PC-3 (cell line): ENCODE results near the gene DOCK8. TPM values are rescaled to one million over a fixed set of nuclear protein-coding genes. Genes with fewer than 3 reads are reported as not detected.

Source experiments
- ATAC-seq: fragments of 200-7000 bp; cut with Tn5 transposase; 2 replicates; pipeline ENCODE4 v1.9.1; 2020; ENCODE audit warnings: mild to moderate bottlenecking, moderate library complexity
- BruUV-seq: library from RNA; stranded (reverse); fragments of 400-500 nt; replicated peaks from 2 replicates; lab custom pipeline; 2021; lab: Mats Ljungman, UMichigan
- CTCF ChIA-PET: fragments of 300-600 bp; sonication (Branson Sonifier 250); formaldehyde crosslinking; loops from one replicate; lab custom pipeline; 2022; ENCODE audit warnings: antibody characterized with exemption; lab: Charles Lee
- POLR2A ChIA-PET: fragments of 300-600 bp; sonication (Branson Sonifier 250); formaldehyde crosslinking; loops from one replicate; lab custom pipeline; 2022; ENCODE audit warnings: antibody characterized with exemption; ENCODE audit not compliant: unreplicated experiment; lab: Charles Lee
- DNase-seq: peaks from one replicate; pipeline ENCODE4 v3.0.0-alpha.2; 2015
- H2AFZ ChIP-seq: fragments of 300-600 bp; sonication (generic); 2 replicates; pipeline ENCODE4 v1.6.0; 2016; ENCODE audit warnings: antibody characterized with exemption, low read length
- H3F3A ChIP-seq: fragments of 300-600 bp; sonication (generic); one replicate; pipeline ENCODE4 v1.6.0; 2017; ENCODE audit warnings: antibody characterized with exemption, low read length, control low read depth, mild to moderate bottlenecking; ENCODE audit not compliant: unreplicated experiment
- H3K27ac ChIP-seq: fragments of 300-600 bp; sonication (generic); 2 replicates; pipeline ENCODE4 v1.5.1; 2016; ENCODE audit warnings: mild to moderate bottlenecking, low read length
- H3K27me3 ChIP-seq: fragments of 300-600 bp; sonication (generic); 2 replicates; pipeline ENCODE4 v1.6.1; 2016; ENCODE audit warnings: low read length, mixed read lengths
- H3K36me3 ChIP-seq: fragments of 300-600 bp; sonication (generic); 2 replicates; pipeline ENCODE4 v1.6.1; 2016; ENCODE audit warnings: low read depth, mixed run types, low read length, mixed read lengths
- H3K4me1 ChIP-seq: fragments of 300-600 bp; sonication (generic); 2 replicates; pipeline ENCODE4 v1.5.1; 2016; ENCODE audit warnings: low read length; ENCODE audit not compliant: insufficient read depth
- H3K4me2 ChIP-seq: fragments of 300-600 bp; sonication (generic); 2 replicates; pipeline ENCODE4 v1.6.0; 2016; ENCODE audit warnings: low read length
- H3K4me3 ChIP-seq: fragments of 300-600 bp; sonication (generic); 2 replicates; pipeline ENCODE4 v1.5.1; 2016; ENCODE audit warnings: mild to moderate bottlenecking, low read length, mixed read lengths
- H3K79me2 ChIP-seq: fragments of 300-600 bp; sonication (generic); 2 replicates; pipeline ENCODE4 v1.6.1; 2017; ENCODE audit warnings: low read length, mixed read lengths
- H3K9ac ChIP-seq: fragments of 300-600 bp; sonication (generic); 2 replicates; pipeline ENCODE4 v1.6.0; 2016; ENCODE audit warnings: mild to moderate bottlenecking, low read length
- H3K9me2 ChIP-seq: fragments of 300-600 bp; sonication (generic); replicated peaks from 2 replicates; pipeline ENCODE4 v1.6.1; 2016; ENCODE audit warnings: mixed run types, low read length, mixed read lengths
- H3K9me3 ChIP-seq: fragments of 300-600 bp; sonication (generic); 2 replicates; pipeline ENCODE4 v1.6.1; 2016; ENCODE audit warnings: low read length, mixed read lengths
- H4K20me1 ChIP-seq: fragments of 300-600 bp; sonication (generic); 2 replicates; pipeline ENCODE4 v1.6.1; 2016; ENCODE audit warnings: low read length, mixed read lengths
- CTCF ChIP-seq: fragments of 300-600 bp; sonication (generic); conservative IDR thresholded peaks from 2 replicates; pipeline ENCODE4 v1.5.1; 2017; ENCODE audit warnings: antibody characterized with exemption, low read depth, mild to moderate bottlenecking, low read length
- EZH2 ChIP-seq: fragments of 300-600 bp; sonication (generic); IDR thresholded peaks from one replicate; pipeline ENCODE4 v1.6.1; 2017; ENCODE audit warnings: antibody characterized with exemption, mild to moderate bottlenecking, low read length; ENCODE audit not compliant: unreplicated experiment
- EZH2phosphoT487 ChIP-seq: fragments of 300-600 bp; sonication (generic); IDR thresholded peaks from 2 replicates; pipeline ENCODE4 v1.6.1; 2018; ENCODE audit warnings: mild to moderate bottlenecking, antibody characterized with exemption, low read length, borderline replicate concordance
- intact Hi-C: fragments of 100-400 bp; cut with micrococcal nuclease; formaldehyde crosslinking; loops from 2 replicates; pipeline ENCODE4 v1.9.0; 2023
- total RNA-seq: library from RNA; depleted of rRNA; stranded (reverse); fragments of >200 nt; gene quantifications from 2 replicates; pipeline ENCODE4 v1.2.3, GENCODE V29; 2014

Gene DOCK8
- total RNA-seq, 1 experiment from 2014 or later = 1.9 TPM

- H3K4me3 ChIP-seq = no peak overlapping the region
- no peaks in the 10 kb centered on the region for H3K9me3 ChIP-seq
- DNase-seq = peak; percentile 78
- H3K79me2 ChIP-seq = no peaks in the 10 kb centered on the region
- no peaks in the 10 kb centered on the region for H3F3A ChIP-seq
- no peak for TF ChIP-seq EZH2phosphoT487
- peak overlapping the region; percentile 22; the same call in 1 of the 2 replicates for H3K27ac ChIP-seq
- BruUV-seq = no TSS peak
- no peak overlapping the region for H2AFZ ChIP-seq
- no peaks in the 10 kb centered on the region for H3K9me2 ChIP-seq
- H3K9ac ChIP-seq = no peak overlapping the region
- H4K20me1 ChIP-seq = no peaks in the 10 kb centered on the region
- ChIA-PET POLR2A (no interaction called here), CTCF (no interaction called here)
- H3K4me2 ChIP-seq = peak overlapping the region; percentile 50
- H3K27me3 ChIP-seq = no peaks in the 10 kb centered on the region
- intact Hi-C loops = no loop called here
- H3K4me1 ChIP-seq = peaks cover 13% of the 10 kb centered on the region
- H3K36me3 ChIP-seq = no peaks in the 10 kb centered on the region
- ATAC-seq = peak; percentile 100
Measured at GRCh38 chr9:297104-297972, 82.7 kb downstream of the DOCK8 start.

- ATAC-seq (no peak), DNase-seq (no peak)
- H3K9me3 ChIP-seq = no peaks in the 10 kb centered on the region
- H4K20me1 ChIP-seq = no peaks in the 10 kb centered on the region
- no peaks in the 10 kb centered on the region for H3K27me3 ChIP-seq
- H3K9me2 ChIP-seq = no peaks in the 10 kb centered on the region
- H3K36me3 ChIP-seq = no peaks in the 10 kb centered on the region
- POLR2A ChIA-PET = no interaction called here
- H3F3A ChIP-seq = no peaks in the 10 kb centered on the region
- peaks cover 10% of the 10 kb centered on the region; the same call in 1 of the 2 replicates for H3K4me1 ChIP-seq
- H3K27ac ChIP-seq = no peak overlapping the region
- no peak overlapping the region for H3K4me3 ChIP-seq
- no peaks in the 10 kb centered on the region for H3K79me2 ChIP-seq
- no peak for TF ChIP-seq EZH2
- no peak for TF ChIP-seq CTCF
- TF ChIP-seq EZH2phosphoT487 = no peak
- no TSS peak for BruUV-seq
- no peak overlapping the region for H3K4me2 ChIP-seq
- CTCF ChIA-PET = no interaction called here
- no peak overlapping the region for H2AFZ ChIP-seq
- no peak overlapping the region for H3K9ac ChIP-seq
- intact Hi-C loops = no loop called here
Measured at GRCh38 chr9:303502-303901, 88.8 kb downstream of the DOCK8 start.

GRCh38 chr9:304106-304505, 89.4 kb downstream of the DOCK8 start:
- H3K9me2 ChIP-seq = no peaks in the 10 kb centered on the region
- BruUV-seq = no TSS peak
- H3K4me3 ChIP-seq = peak overlapping the region; percentile 58
- TF ChIP-seq EZH2phosphoT487 = no peak
- TF ChIP-seq EZH2 = no peak
- TF ChIP-seq CTCF = no peak
- no peaks in the 10 kb centered on the region for H4K20me1 ChIP-seq
- no peaks in the 10 kb centered on the region for H3K27me3 ChIP-seq
- no peaks in the 10 kb centered on the region for H3K36me3 ChIP-seq
- no peak for DNase-seq
- no peak overlapping the region for H3K9ac ChIP-seq
- H3K4me2 ChIP-seq = peak overlapping the region; percentile 71
- H3K9me3 ChIP-seq = no peaks in the 10 kb centered on the region
- H2AFZ ChIP-seq = peak overlapping the region; percentile 73
- H3F3A ChIP-seq = no peaks in the 10 kb centered on the region
- no peaks in the 10 kb centered on the region for H3K79me2 ChIP-seq
- ChIA-PET CTCF (no interaction called here), POLR2A (interaction anchor here (0.7 kb wide), 1 partner anchor 59 kb away, joined by 3 read pairs; no protein-coding TSS in a partner anchor)
- intact Hi-C loops = no loop called here
- peak overlapping the region; percentile 33; the same call in 1 of the 2 replicates for H3K27ac ChIP-seq
- peak; percentile 38 for ATAC-seq
- H3K4me1 ChIP-seq = peaks cover 10% of the 10 kb centered on the region; the same call in 1 of the 2 replicates
